Measurements from ENCODE around the gene ALMS1.
"Not testable (repeated sequence)": the region's sequence is repeated elsewhere in the genome, so short reads cannot be mapped to it uniquely, and the experiment has no call there.

The ALMS1 gene

GRCh38 chr2:73406996-73407395, 21.4 kb downstream of the ALMS1 start:
- no peak for DNase-seq

DNA sequence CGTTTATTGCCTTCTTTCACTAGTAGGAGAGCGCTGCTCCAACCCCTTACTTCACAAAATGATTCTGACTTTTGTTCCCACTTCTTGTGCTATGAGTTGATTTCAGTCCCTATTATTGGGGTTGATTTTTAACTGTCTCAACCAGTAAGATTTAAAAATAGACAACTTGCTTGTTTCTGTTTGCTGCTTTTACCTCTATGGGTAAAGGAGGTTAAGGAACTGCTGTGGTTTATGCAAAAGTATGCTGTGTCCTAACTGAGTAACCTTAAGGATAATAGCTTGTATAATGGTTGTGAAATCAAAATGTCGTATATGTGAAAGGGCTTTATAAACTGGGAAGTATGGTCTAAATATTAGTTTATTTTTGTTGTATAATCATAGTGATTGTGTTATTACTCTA, 22.6 kb downstream of the ALMS1 start:
- DNase-seq = no peak

GRCh38 chr2:73414696-73415095, 29.1 kb downstream of the ALMS1 start:
- no peak for DNase-seq

GRCh38 chr2:73415906-73416305, 30.3 kb downstream of the ALMS1 start:
- DNase-seq = no peak

GRCh38 chr2:73418343-73418742, 32.7 kb downstream of the ALMS1 start:
- no peak for DNase-seq

DNA sequence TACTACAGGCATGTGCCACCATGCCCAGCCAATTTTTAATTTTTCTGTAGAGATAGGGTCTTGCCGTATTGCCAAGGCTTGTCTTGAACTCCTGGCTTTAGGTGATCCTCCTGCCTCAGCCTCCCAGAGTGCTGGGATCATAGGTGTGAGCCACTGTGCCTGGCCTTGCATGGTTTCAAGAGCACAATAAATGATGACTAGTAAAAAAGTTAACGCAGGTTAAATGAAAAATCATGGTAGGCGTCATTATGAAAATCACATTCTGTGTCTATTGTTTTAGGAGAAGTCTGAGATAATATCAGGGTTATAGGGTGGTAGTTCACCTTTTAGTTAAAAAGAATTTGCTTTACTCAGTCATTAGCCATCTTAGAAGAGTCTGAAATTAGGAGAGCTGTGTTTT, 38.3 kb downstream of the ALMS1 start:
- DNase-seq = no peak

- no peak for DNase-seq
Observed at GRCh38 chr2:73426176-73426575, 40.5 kb downstream of the ALMS1 start.

DNA sequence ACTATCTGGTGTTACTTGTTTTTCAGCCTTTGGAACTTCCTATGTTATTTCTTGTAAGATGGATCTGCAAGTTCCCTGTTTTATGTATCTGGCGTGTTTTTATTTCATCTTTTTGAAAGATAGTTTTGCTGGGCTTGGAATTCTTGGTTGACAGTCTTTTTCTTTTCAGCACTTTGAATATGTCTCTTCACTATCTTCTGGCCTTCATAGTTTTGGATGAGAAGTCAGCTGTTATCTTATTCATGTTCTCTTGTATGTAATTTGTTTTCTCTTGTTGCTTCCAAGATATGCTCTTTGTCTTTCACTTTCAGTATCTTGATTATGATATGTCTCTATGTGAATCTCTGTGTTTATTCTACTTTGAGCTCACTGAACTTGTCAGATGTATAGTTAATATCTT, 50.4 kb downstream of the ALMS1 start:
- no peak for DNase-seq

DNA sequence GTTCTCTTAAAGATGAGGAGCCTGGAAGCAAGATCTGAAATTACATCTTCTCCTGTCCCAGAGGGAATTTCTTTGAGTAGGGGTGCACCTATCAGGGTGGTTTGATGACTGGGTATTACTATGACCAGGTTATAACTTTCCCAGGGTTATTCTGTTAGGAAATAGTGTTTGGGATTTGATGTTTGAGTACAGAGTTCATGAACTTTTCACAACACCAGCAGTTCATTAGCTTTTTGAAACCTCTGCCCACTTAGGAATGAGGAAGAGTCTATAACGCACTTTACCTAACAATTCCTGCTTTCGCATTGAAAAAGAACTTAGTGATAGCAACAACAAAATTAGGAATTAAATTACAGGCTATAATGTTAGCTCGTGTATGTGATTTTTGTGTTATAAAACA, 58.6 kb downstream of the ALMS1 start:
- DNase-seq = no peak

DNA sequence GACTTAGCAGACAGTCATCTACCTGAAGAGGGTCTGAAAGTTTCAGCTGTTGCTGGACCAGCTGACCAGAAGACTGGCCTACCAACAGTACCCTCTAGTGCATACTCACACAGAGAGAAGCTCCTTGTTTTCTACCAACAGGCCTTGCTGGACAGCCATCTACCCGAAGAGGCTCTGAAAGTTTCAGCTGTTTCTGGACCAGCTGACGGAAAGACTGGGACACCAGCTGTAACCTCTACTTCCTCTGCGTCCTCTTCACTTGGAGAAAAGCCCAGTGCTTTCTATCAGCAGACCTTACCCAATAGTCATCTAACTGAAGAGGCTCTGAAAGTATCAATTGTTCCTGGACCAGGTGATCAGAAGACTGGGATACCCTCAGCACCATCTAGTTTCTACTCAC, 63.2 kb downstream of the ALMS1 start:
- no peak for DNase-seq

DNA sequence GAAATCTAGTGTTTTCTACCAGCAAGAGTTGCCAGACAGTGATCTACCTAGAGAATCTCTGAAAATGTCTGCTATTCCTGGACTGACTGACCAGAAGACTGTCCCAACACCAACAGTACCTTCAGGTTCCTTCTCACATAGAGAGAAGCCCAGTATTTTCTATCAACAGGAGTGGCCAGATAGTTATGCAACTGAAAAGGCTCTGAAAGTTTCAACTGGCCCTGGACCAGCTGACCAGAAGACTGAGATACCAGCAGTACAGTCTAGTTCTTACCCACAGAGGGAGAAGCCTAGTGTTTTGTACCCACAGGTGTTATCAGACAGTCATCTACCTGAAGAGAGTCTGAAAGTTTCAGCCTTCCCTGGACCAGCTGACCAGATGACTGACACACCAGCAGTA, 63.8 kb downstream of the ALMS1 start:
- no peak for DNase-seq

DNA sequence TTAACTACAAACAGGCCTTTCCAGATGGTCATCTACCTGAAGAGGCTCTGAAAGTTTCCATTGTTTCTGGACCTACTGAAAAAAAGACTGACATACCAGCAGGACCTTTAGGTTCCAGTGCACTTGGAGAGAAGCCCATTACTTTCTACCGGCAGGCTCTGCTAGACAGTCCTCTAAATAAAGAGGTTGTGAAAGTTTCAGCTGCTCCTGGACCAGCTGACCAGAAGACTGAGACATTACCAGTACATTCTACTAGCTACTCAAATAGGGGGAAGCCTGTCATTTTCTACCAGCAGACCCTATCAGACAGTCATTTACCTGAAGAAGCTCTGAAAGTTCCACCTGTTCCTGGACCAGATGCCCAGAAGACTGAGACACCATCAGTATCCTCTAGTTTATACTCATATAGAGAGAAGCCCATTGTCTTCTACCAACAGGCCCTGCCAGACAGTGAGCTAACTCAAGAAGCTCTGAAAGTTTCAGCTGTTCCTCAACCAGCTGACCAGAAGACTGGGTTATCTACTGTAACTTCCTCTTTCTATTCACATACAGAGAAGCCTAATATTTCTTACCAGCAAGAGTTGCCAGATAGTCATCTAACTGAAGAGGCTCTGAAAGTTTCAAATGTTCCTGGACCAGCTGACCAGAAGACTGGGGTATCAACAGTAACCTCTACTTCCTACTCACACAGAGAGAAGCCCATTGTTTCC, 65.8 kb downstream of the ALMS1 start:
- DNase-seq = no peak

DNA sequence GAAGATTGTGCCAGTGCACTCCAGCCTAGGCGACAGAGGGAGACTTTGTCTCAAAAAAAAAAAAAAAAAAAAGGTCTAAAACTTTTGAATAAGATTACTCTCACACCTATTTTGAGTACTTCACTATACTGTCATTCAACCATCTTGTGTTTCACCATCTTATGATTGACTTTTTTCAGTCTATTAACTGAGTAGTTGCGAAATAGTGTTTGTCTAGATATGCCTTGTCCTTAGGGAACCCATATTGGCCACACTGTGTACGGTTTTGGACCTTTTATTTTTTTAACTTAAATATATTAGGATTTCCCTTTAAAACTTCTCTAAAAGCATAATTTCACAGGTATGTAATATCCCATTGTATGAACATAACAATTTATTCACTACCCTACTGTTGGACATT, 72.3 kb downstream of the ALMS1 start:
- DNase-seq = no peak

GRCh38 chr2:73462388-73462787, 76.8 kb downstream of the ALMS1 start:
- not testable (repeated sequence) for DNase-seq

DNA sequence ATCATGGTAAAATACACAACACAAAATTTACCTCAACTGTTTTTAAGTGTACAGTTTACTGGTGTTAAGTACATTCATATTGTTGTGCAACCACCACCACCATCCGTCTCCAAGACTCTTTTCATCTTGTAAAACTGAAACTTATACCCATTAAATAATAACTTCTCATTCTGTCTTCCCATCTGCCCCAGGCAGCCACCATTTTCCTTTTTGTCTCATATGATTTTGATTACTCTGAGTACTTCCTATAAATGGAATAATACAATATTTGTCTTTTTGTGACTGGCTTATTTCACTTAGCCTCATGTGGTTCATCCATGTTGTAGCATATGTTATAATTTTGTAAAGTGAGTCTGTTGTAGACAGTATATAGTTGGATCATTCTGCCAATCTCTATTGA, 82.7 kb downstream of the ALMS1 start:
- DNase-seq = no peak

DNA sequence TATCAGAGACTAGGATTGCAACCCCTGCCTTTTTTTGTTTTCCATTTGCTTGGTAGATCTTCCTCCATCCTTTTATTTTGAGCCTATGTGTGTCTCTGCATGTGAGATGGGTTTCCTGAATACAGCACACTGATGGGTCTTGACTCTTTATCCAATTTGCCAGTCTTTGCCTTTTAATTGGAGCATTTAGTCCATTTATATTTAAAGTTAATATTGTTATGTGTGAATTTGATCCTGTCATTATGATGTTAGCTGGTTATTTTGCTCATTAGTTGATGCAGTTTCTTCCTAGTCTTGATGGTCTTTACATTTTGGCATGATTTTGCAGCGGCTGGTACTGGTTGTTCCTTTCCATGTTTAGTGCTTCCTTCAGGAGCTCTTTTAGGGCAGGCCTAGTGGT, 98.2 kb downstream of the ALMS1 start:
- DNase-seq = not testable (repeated sequence)

DNA sequence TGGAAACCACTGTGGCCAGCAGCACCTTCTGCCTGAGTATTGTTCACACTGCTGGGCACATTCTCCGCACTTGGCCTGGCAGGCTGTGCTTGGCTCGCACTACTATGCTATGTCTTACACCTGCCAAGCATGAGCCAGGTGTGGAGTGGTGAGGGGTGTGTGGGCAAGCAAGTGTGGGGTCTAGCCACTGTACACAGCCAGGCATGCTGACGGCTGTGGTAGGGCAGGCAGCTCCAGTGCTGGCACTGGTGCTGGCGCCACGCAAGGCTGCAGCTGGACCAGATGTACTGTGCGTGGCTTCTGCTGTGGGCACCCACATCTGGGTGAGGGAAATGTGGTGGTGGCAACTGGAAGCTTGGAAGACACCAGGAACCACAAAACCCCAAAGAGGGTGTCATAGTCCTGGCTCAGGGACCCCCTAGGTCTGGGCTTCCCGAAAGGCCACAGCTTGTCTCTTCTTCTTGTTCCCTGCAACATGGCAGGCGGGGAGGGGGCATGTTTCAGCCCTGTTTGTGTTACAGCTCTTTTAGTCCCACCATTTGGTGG, 101.5 kb downstream of the ALMS1 start:
- no peak for DNase-seq

DNA sequence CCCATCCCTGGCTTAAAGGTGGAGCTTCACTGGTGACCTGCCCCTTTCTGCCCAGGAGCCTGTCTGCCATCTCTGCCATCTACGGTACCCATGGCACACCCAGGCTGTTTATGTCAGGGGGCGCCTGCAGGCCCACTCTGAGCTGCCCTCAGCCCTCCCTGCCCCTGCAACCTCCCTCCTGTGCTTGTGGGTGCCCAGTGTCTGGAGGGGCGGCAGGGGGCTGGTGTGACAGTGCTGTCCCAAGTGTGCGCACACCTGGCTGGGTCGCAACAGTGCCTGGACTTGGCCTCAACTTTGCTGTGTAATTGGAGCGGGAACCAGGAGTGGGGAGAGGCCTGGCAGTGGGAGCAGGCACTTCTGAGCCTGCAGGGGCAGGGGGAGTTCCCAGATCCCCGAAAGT, 102.4 kb downstream of the ALMS1 start:
- no peak for DNase-seq

GRCh38 chr2:73489053-73489452, 103.4 kb downstream of the ALMS1 start:
- DNase-seq = no peak

DNA sequence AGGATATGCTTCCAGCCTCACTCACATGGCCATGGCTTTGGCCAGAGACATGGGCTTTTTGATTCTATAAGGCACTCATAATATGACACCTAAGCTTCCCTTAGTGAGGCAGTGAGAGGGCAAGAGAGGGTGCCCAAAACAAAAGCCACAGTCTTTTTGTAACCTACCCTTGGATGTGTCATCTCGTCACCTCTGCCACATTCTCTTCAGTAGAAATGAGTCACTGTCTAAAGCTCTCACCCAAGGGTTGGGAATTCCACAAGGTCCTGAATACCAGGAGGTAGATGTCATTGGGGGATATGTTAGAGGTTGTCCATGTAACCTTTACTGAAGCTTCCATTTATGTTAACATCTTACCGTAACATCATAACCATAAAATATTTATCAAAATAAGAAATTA, 108.4 kb downstream of the ALMS1 start:
- no peak for DNase-seq

DNA sequence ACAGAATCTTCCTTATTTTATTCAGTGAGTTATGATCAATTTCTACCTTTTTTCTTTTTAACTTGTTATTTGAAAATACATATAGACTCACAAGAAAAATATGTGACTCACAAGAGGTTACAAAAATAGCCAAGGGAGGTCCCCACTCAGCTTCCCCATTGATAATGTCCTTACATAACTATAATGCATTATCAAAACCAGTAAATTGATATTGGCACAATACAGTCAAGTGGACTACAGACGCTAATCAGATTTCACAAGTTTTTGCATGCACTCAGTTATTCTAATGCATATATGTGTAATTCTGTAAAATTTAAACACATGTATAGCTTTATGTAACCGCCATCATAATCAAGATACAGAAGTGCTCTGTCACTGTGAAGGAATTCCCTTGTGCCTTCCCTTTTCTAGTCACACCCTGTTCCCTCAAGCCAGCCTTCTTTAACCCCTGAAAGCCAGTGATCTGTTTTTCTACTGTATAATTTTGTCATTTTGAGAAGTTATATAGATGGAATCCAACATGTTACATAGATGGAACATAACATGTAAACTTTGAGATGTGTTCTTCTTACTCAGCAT, 118.4 kb downstream of the ALMS1 start:
- DNase-seq = no peak

- not testable (repeated sequence) for DNase-seq
Observed at GRCh38 chr2:73504850-73505249, 119.2 kb downstream of the ALMS1 start.

- DNase-seq = not testable (repeated sequence)
Observed at GRCh38 chr2:73510470-73510869, 124.8 kb downstream of the ALMS1 start.

- no peak for DNase-seq
Observed at GRCh38 chr2:73516033-73516432, 130.4 kb downstream of the ALMS1 start.

GRCh38 chr2:73528688-73529087, 143.1 kb downstream of the ALMS1 start:
- no peak for DNase-seq

Measured in CD4-positive, alpha-beta T cell treated with Interleukin-1 beta for 1 hour (primary cell).